Spleen (tissue), 11 donors: Measurements from ENCODE around the gene ALOX5AP. TPM values are rescaled to one million over a fixed set of nuclear protein-coding genes. Genes with fewer than 3 reads are reported as not detected.

Experiments
- DNase-seq: peaks from one replicate; pipeline ENCODE4 v3.0.0-alpha.2; 2020
- H3K27ac ChIP-seq, 8 donors: fragments of 200-600 bp; sonication (generic) in 7 of 8; 1 replicate in 4 of 8; 2 replicates in 4 of 8; pipeline versions ENCODE4 v1.5.0 to v1.8.0; 2016 to 2021; ENCODE audit warnings: inconsistent platforms in 4 of 8, mild to moderate bottlenecking in 4 of 8, moderate library complexity in 1 of 8
- H3K27me3 ChIP-seq, 7 donors: fragments of 200-600 bp; sonication (generic) in 6 of 7; replicated peaks in 1 of 7; 1 replicate in 4 of 7; 2 replicates in 3 of 7; pipeline versions ENCODE4 v1.5.0 to v1.8.0; 2016 to 2021; ENCODE audit warnings: inconsistent platforms in 3 of 7, mild to moderate bottlenecking in 1 of 7
- H3K36me3 ChIP-seq, 6 donors: fragments of 200-600 bp; sonication (generic) in 5 of 6; 1 replicate in 4 of 6; 2 replicates in 2 of 6; pipeline versions ENCODE4 v1.5.0 to v1.8.0; 2016 to 2021; ENCODE audit warnings: inconsistent platforms in 2 of 6
- H3K4me1 ChIP-seq, 6 donors: fragments of 200-600 bp; sonication (generic) in 5 of 6; 1 replicate in 3 of 6; 2 replicates in 3 of 6; pipeline versions ENCODE4 v1.5.0 to v1.8.0; 2016 to 2021; ENCODE audit warnings: inconsistent platforms in 3 of 6
- H3K4me3 ChIP-seq, 8 donors: fragments of 200-600 bp; sonication (generic) in 7 of 8; 1 replicate in 4 of 8; 2 replicates in 4 of 8; pipeline versions ENCODE4 v1.5.0 to v1.8.0; 2016 to 2021; ENCODE audit warnings: inconsistent platforms in 4 of 8, mild to moderate bottlenecking in 4 of 8, moderate library complexity in 2 of 8
- H3K9me3 ChIP-seq, 8 donors: fragments of 200-600 bp; sonication (generic) in 7 of 8; 1 replicate in 4 of 8; 2 replicates in 4 of 8; pipeline versions ENCODE4 v1.5.0 to v1.8.0; 2016 to 2021; ENCODE audit warnings: inconsistent platforms in 4 of 8
- POLR2A ChIP-seq, 3 donors: fragments of 450-650 bp; IDR thresholded peaks; one replicate each; pipeline ENCODE4 v1.5.1; 2017; ENCODE audit warnings: antibody characterized with exemption in 3 of 3, mild to moderate bottlenecking in 1 of 3
- POLR2AphosphoS5 ChIP-seq, 3 donors: sonication (generic); formaldehyde crosslinking; IDR thresholded peaks; one replicate each; pipeline ENCODE4 v1.5.1; 2017; ENCODE audit warnings: antibody characterized with exemption in 3 of 3
- whole genome bisulfite sequencing, 5 donors: extraction: QIAGEN DNeasy Blood & Tissue Kit in 3 of 5; methylation state at CpG; one replicate each; pipeline versions ENCODE4 v1.1.5 to v1.1.7; 2013 to 2018; 5-methylcytosine and 5-hydroxymethylcytosine counted together
- intact Hi-C: fragments of 100-400 bp; cut with DNase I; formaldehyde crosslinking; loops from one replicate; pipeline ENCODE4 v1.15.0; 2023; ENCODE audit warnings: low total_unique reads
- polyA plus RNA-seq, 3 donors: library from polyadenylated mRNA; stranded (reverse); fragments of 200-250 nt; gene quantifications; one replicate each; pipeline ENCODE4 v1.2.1, GENCODE V29; 2013
- total RNA-seq, 7 donors: library from RNA; depleted of rRNA in 3 of 7; stranded (reverse); fragments of >200 nt in 3 of 7; fragmentation: NEBNext Ultra II Directional in 4 of 7; extraction: Animal tissue kit (Norgen Biotek cat#: 25700) in 4 of 7; gene quantifications; one replicate each; pipeline versions ENCODE4 v1.1.0 to v1.2.1, GENCODE V29; 2016 to 2021
- TF ChIP-seq, protein P1 (sequence below), 11 experiments: fragments of 200-600 bp in 7 of 11; fragments of 450-650 bp in 4 of 11; sonication (generic) in 4 of 11; IDR thresholded peaks in 8 of 11; conservative IDR thresholded peaks in 3 of 11; 1 replicate in 7 of 11; 2 replicates in 4 of 11; pipeline versions ENCODE4 v1.4.0 to v1.8.0; 2016 to 2021; ENCODE audit warnings: antibody characterized with exemption in 11 of 11, inconsistent platforms in 4 of 11, mild to moderate bottlenecking in 1 of 11
- donor health status: healthy with polysubstance abuse.
- donor health status: DM: no; HTN: no; CAD: no; lungs with moderate emphysema.
- donor health status: DM: no; HTN: no; CAD: no.
- donor health status: Bipolar disorder and iron deficiency.
- donor health status: healthy.
- donor health status: DM: no; HTN: no; CAD: no.
- donor health status: DM: yes; HTN: yes; CAD: no.

Gene ALOX5AP
- total and polyA plus RNA-seq, 10 donors, result 36.8 to 268 (median 70.0) TPM

- peaks cover 0 to 6% (median 0%) of the 10 kb centered on the region in 7 donors for H3K27me3 ChIP-seq
- peak overlapping the region in 1 of 8 donors; percentile 5 for H3K4me3 ChIP-seq
- WGBS, 5 donors, result 74 to 79% (median 75%) methylated on average over 21 of the region's 21 CpGs
- DNase-seq, result no peak
- no peak overlapping the region for H3K27ac ChIP-seq
- intact Hi-C loops, result no loop called here
- no peaks in the 10 kb centered on the region for H3K9me3 ChIP-seq
- no peak for TF ChIP-seq POLR2A (IDR thresholded peaks at IDR 0.05)
- TF ChIP-seq, protein P1, sequence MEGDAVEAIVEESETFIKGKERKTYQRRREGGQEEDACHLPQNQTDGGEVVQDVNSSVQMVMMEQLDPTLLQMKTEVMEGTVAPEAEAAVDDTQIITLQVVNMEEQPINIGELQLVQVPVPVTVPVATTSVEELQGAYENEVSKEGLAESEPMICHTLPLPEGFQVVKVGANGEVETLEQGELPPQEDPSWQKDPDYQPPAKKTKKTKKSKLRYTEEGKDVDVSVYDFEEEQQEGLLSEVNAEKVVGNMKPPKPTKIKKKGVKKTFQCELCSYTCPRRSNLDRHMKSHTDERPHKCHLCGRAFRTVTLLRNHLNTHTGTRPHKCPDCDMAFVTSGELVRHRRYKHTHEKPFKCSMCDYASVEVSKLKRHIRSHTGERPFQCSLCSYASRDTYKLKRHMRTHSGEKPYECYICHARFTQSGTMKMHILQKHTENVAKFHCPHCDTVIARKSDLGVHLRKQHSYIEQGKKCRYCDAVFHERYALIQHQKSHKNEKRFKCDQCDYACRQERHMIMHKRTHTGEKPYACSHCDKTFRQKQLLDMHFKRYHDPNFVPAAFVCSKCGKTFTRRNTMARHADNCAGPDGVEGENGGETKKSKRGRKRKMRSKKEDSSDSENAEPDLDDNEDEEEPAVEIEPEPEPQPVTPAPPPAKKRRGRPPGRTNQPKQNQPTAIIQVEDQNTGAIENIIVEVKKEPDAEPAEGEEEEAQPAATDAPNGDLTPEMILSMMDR (IDR thresholded peaks at IDR 0.05 in 8 of 11, conservative IDR thresholded peaks at IDR 0.05 in 3 of 11), result no peak
- no peak for TF ChIP-seq POLR2AphosphoS5 (IDR thresholded peaks at IDR 0.05)
- peaks cover 0 to 45% (median 17%) of the 10 kb centered on the region in 6 donors for H3K4me1 ChIP-seq
- H3K36me3 ChIP-seq, result no peaks in the 10 kb centered on the region
These were observed 3.8 kb upstream of the ALOX5AP start for GRCh38 chr13:30731361-30732045.

DNA sequence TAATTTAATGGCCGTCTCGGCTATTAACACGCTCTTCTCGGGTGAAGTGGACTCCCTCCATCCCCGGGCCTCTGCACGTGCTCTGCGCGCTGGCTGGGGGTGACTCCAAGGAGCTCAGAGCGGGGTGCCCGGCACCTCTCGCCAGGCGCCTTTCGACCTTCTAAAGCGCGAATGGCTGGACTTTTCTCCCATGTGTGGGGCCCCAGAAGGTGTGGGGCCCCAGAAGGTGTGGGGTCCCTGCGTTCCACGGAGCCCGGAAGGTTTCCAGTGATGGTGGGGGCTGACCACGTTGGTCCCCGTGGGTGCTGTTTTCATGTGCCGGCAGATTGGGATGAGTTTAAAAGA lies 3.3 kb upstream of the ALOX5AP start:
- peaks cover 0 to 51% (median 22%) of the 10 kb centered on the region in 6 donors for H3K4me1 ChIP-seq
- H3K27me3 ChIP-seq, result peaks cover 0 to 6% (median 0%) of the 10 kb centered on the region in 7 donors
- no peak overlapping the region for H3K27ac ChIP-seq
- intact Hi-C loops, result no loop called here
- peak overlapping the region in 1 of 8 donors; percentile 5 for H3K4me3 ChIP-seq
- H3K9me3 ChIP-seq, result no peaks in the 10 kb centered on the region
- no peak for DNase-seq
- 82 to 90% (median 88%) methylated on average over 21 of the region's 21 CpGs for WGBS, 5 donors
- no peaks in the 10 kb centered on the region for H3K36me3 ChIP-seq
- TF ChIP-seq POLR2A (IDR thresholded peaks at IDR 0.05), result no peak
- TF ChIP-seq, protein P1 (IDR thresholded peaks at IDR 0.05 in 8 of 11, conservative IDR thresholded peaks at IDR 0.05 in 3 of 11), result no peak
- TF ChIP-seq POLR2AphosphoS5 (IDR thresholded peaks at IDR 0.05), result no peak

DNA sequence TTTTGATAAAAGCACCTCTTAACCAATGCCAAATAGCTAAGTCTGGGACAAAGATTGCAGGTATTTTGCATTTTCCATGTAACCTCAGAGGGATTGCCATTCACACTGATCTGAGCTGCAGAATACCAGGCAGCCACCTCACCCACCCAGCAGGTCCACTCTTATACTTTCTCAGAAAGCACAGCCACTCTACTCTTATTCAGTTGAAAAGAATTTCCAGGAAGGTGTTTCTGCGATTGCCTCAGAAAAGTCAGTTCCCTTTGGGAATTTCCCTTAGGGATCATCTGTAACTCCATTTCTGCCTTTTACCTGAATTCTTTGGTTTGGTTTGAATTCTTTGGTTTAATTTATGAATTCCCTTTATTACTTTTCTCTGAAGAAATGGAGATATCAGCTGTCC lies 904 bp upstream of the ALOX5AP start:
- Histone ChIP-seq H3K27ac (peak overlapping the region in 6 of 8 donors; percentile 80 to 93 (median 88)), H3K27me3 (peaks cover 0 to 6% (median 0%) of the 10 kb centered on the region in 7 donors), H3K36me3 (no peaks in the 10 kb centered on the region), H3K4me3 (peak overlapping the region in 1 of 8 donors; percentile 68), H3K4me1 (peaks cover 8 to 73% (median 46%) of the 10 kb centered on the region in 6 donors), H3K9me3 (no peaks in the 10 kb centered on the region)
- no peak for DNase-seq
- 51 to 70% (median 63%) methylated on average over 1 of the region's 1 CpG for WGBS, 5 donors
- TF ChIP-seq POLR2AphosphoS5 (IDR thresholded peaks at IDR 0.05), result no peak
- no peak for TF ChIP-seq POLR2A (IDR thresholded peaks at IDR 0.05)
- TF ChIP-seq, protein P1 (IDR thresholded peaks at IDR 0.05 in 8 of 11, conservative IDR thresholded peaks at IDR 0.05 in 3 of 11), result no peak
- intact Hi-C loops, result no loop called here

DNA sequence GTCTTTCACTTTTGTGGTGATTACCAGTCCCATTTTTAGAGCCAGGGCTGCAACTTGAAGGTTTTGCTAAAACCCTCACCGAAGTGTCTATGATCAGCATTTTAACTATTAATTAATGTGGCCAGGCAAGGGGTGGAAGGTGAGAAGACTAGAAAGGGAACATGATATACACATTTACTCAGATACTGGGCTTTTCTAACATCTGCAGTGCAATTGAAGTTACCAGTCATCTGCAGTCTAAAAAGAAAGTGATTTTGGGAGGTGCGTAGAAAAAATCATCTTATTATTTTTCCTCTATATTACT lies 481 bp downstream of the ALOX5AP start:
- TF ChIP-seq, protein P1 (IDR thresholded peaks at IDR 0.05 in 8 of 11, conservative IDR thresholded peaks at IDR 0.05 in 3 of 11), result no peak
- TF ChIP-seq POLR2AphosphoS5 (IDR thresholded peaks at IDR 0.05) (no peak), POLR2A (IDR thresholded peaks at IDR 0.05) (no peak)
- H3K4me3 ChIP-seq, result peak overlapping the region; percentile 5 to 68 (median 37)
- 48 to 73% (median 56%) methylated on average over 2 of the region's 2 CpGs for WGBS, 5 donors
- peak overlapping the region; percentile 14 to 93 (median 86) for H3K27ac ChIP-seq
- peaks cover 18 to 86% (median 60%) of the 10 kb centered on the region in 6 donors for H3K4me1 ChIP-seq
- peaks cover 0 to 6% (median 0%) of the 10 kb centered on the region in 7 donors for H3K27me3 ChIP-seq
- H3K36me3 ChIP-seq, result no peaks in the 10 kb centered on the region
- no peaks in the 10 kb centered on the region for H3K9me3 ChIP-seq
- DNase-seq, result no peak
- intact Hi-C loops, result no loop called here
